Keratinocyte (primary cell): Measurements from ENCODE around the gene CORO1C.

ENCODE experiments used
- EZH2 ChIP-seq: IDR thresholded peaks from one replicate; pipeline ENCODE4 v1.6.1; 2012; ENCODE audit warnings: inconsistent platforms, mild to moderate bottlenecking, low read length, moderate library complexity
- TF ChIP-seq, protein P1 (sequence below), 3 experiments: IDR thresholded peaks in 1 of 3; conservative IDR thresholded peaks in 1 of 3; optimal IDR thresholded peaks in 1 of 3; 2 replicates in 2 of 3; 3 replicates in 1 of 3; pipeline versions ENCODE3 to v1.5.1; 2011; ENCODE audit warnings: low read length in 3 of 3, mild to moderate bottlenecking in 3 of 3, moderate library complexity in 2 of 3, control low read depth in 1 of 3, inconsistent platforms in 1 of 3; ENCODE audit not compliant: insufficient read depth in 2 of 3; ENCODE audit errors: extremely low read depth in 1 of 3

DNA sequence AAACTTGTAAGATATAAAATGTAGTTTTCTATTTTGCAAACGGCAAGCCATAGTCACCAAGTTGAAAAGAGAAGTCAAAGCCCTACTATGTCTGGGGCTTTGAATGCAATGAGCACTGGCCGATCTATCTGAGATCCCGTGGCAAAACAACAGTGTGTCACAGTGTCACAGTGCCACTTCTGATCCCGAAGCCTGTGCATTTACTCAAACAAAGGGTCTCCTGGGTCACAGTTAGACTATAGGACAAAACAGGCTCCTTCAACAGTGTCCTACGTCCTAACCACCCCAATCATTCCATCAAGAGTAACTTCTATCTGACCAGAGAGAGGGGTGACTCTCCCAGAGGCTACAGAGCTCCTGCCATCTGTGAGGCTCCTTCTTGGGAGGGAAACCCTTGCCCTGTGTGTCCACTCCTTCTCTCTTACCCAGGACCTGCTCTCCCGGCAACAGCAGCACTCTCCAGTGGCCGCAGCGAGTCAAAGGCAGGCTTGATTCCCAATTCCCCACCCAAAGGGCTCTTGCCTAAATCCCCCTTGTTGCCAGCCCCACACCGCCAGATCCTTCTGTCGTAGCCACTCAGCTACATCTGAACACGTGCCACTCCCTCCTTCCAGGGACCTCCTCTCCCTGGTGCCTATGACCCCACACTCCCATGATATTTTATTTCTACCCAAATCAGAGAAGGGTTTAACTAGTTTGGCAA is 83.6 kb downstream of the CORO1C start:
- TF ChIP-seq, protein P1, sequence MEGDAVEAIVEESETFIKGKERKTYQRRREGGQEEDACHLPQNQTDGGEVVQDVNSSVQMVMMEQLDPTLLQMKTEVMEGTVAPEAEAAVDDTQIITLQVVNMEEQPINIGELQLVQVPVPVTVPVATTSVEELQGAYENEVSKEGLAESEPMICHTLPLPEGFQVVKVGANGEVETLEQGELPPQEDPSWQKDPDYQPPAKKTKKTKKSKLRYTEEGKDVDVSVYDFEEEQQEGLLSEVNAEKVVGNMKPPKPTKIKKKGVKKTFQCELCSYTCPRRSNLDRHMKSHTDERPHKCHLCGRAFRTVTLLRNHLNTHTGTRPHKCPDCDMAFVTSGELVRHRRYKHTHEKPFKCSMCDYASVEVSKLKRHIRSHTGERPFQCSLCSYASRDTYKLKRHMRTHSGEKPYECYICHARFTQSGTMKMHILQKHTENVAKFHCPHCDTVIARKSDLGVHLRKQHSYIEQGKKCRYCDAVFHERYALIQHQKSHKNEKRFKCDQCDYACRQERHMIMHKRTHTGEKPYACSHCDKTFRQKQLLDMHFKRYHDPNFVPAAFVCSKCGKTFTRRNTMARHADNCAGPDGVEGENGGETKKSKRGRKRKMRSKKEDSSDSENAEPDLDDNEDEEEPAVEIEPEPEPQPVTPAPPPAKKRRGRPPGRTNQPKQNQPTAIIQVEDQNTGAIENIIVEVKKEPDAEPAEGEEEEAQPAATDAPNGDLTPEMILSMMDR (optimal IDR thresholded peaks at IDR 0.05 in 1 of 3, IDR thresholded peaks at IDR 0.05 in 1 of 3, conservative IDR thresholded peaks at IDR 0.05 in 1 of 3; ENCODE audit: extremely low read depth in 1 of 3, insufficient read depth in 2 of 3, low read length in 3 of 3), result no peak
- no peak for TF ChIP-seq EZH2
